Measurements from ENCODE around the gene TGFBR3. TPM values are rescaled to one million over a fixed set of nuclear protein-coding genes. Genes with fewer than 3 reads are reported as not detected.
A peak's percentile ranks its signal among the peaks of the same experiment; 100 is the strongest.

TGFBR3 gene
- total RNA-seq, 2 donors from 2014 or later: 60.8 to 62.4 TPM

DNA sequence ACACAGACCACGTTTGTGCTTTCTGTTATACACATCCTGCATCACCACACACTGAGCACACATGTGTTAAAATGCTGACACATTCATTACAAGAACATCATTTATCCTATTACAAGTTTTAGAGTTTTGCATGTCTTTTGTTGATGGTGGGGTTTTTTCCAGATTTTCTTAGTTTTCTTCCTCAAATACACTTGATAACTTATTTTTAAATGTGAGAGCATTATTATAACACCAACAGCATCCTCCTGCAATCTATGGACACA is 67.3 kb downstream of the TGFBR3 start:
- Histone ChIP-seq H3K4me3 (no peak overlapping the region), H3K36me3 (no peaks in the 10 kb centered on the region), H3K27me3 (replicated peaks; ENCODE audit: insufficient read depth) (no peaks in the 10 kb centered on the region), H3K4me1 (ENCODE audit: control insufficient read depth in 1 of 2, low read depth in 2 of 2) (peaks cover 15 to 42% of the 10 kb centered on the region in 2 donors), H3K9me3 (no peaks in the 10 kb centered on the region), H3K27ac (no peak overlapping the region)
- DNase-seq (ENCODE audit: low spot score) (no peak), ATAC-seq (ENCODE audit: insufficient number of reproducible peaks, low FRiP score, low read depth) (no peak)
- TF ChIP-seq, protein P1, sequence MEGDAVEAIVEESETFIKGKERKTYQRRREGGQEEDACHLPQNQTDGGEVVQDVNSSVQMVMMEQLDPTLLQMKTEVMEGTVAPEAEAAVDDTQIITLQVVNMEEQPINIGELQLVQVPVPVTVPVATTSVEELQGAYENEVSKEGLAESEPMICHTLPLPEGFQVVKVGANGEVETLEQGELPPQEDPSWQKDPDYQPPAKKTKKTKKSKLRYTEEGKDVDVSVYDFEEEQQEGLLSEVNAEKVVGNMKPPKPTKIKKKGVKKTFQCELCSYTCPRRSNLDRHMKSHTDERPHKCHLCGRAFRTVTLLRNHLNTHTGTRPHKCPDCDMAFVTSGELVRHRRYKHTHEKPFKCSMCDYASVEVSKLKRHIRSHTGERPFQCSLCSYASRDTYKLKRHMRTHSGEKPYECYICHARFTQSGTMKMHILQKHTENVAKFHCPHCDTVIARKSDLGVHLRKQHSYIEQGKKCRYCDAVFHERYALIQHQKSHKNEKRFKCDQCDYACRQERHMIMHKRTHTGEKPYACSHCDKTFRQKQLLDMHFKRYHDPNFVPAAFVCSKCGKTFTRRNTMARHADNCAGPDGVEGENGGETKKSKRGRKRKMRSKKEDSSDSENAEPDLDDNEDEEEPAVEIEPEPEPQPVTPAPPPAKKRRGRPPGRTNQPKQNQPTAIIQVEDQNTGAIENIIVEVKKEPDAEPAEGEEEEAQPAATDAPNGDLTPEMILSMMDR (IDR thresholded peaks at IDR 0.05): no peak

DNA sequence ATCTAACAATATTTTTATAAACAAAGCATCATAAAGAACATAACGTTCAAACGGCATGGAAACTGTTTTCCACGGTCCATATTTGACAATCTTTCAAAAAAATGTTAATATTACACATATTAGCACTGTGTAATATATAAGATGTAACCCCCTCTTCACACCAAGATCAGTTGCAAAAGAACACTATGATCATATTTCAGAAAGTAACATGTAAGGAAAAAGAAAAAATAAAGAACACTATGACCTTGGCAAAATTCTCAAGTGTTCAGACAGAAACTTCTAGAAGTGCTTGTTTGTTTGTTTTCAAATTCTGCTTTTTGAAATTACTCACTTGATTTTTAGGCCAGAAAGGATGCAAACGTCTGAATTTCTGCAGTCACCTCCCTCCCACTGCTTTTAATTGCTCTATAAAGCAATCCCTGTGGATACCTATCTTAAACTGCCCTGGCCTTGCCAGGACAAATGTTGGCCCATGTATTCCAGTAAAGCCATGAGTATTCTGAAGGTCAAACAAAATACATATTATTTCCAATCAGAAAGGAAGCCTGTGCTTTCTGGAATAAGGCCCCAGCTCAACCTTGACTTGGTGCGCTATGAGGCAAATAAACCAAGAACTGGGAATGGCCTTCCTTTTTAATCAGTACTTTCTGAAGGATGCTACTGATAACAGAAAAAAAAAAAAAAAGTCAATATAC is 68.6 kb downstream of the TGFBR3 start:
- no peaks in the 10 kb centered on the region for H3K27me3 ChIP-seq (replicated peaks; ENCODE audit: insufficient read depth)
- ATAC-seq (ENCODE audit: insufficient number of reproducible peaks, low FRiP score, low read depth): no peak
- peak overlapping the region in 1 of 2 donors; percentile 22 for H3K27ac ChIP-seq
- H3K36me3 ChIP-seq: no peaks in the 10 kb centered on the region
- DNase-seq (ENCODE audit: low spot score): no peak
- H3K4me3 ChIP-seq: no peak overlapping the region
- no peaks in the 10 kb centered on the region for H3K9me3 ChIP-seq
- H3K4me1 ChIP-seq (ENCODE audit: control insufficient read depth in 1 of 2, low read depth in 2 of 2): peaks cover 15 to 42% of the 10 kb centered on the region in 2 donors
- TF ChIP-seq, protein P1 (IDR thresholded peaks at IDR 0.05): no peak

DNA sequence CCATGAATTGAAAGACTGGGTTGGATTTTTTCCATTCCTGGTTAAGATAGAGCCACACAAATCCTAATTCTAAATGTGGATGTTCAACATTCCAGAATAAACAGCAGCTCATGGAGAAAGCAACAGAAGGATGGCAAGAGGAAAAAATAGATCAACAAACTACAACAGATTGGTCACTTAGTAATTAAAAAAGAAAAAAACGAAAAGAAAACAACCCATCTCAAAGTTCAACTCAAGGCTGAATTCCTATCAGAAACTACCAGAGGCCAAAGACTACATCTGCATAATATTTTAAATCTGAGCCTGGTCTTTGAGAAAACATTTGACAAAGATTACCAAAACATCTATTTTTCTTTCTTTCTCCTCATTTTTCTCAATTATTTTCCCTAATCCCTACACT is 69.9 kb downstream of the TGFBR3 start:
- H3K4me3 ChIP-seq: no peak overlapping the region
- no peak overlapping the region for H3K27ac ChIP-seq
- no peaks in the 10 kb centered on the region for H3K9me3 ChIP-seq
- TF ChIP-seq, protein P1 (IDR thresholded peaks at IDR 0.05): no peak
- DNase-seq (ENCODE audit: low spot score): no peak
- ATAC-seq (ENCODE audit: insufficient number of reproducible peaks, low FRiP score, low read depth): no peak
- H3K27me3 ChIP-seq (replicated peaks; ENCODE audit: insufficient read depth): no peaks in the 10 kb centered on the region
- H3K4me1 ChIP-seq (ENCODE audit: control insufficient read depth in 1 of 2, low read depth in 2 of 2): peaks cover 15 to 42% of the 10 kb centered on the region in 2 donors
- H3K36me3 ChIP-seq: no peaks in the 10 kb centered on the region

DNA sequence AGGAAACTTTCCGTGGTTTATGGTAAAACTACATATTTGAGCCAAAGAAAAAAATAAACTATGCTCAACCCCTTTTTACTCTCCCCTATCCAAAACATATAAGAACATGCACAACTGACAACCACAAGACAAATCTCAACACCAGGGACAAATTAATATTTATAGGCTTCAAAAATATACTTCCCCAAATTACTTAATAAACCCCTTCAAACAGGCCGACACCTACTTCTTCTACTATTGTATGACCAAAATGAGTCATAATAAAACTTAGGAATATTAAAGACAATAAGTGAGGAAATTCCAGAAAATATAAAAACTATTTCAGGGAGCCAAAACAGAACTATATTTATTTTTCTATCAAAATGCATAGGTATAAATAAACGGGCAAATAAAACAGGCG is 71.5 kb downstream of the TGFBR3 start:
- Histone ChIP-seq H3K27me3 (replicated peaks; ENCODE audit: insufficient read depth) (no peaks in the 10 kb centered on the region), H3K27ac (no peak overlapping the region), H3K36me3 (no peaks in the 10 kb centered on the region), H3K9me3 (no peaks in the 10 kb centered on the region), H3K4me1 (ENCODE audit: control insufficient read depth in 1 of 2, low read depth in 2 of 2) (peaks cover 15 to 39% of the 10 kb centered on the region in 2 donors), H3K4me3 (no peak overlapping the region)
- TF ChIP-seq, protein P1 (IDR thresholded peaks at IDR 0.05): no peak
- DNase-seq (ENCODE audit: low spot score) (no peak), ATAC-seq (ENCODE audit: insufficient number of reproducible peaks, low FRiP score, low read depth) (no peak)

DNA sequence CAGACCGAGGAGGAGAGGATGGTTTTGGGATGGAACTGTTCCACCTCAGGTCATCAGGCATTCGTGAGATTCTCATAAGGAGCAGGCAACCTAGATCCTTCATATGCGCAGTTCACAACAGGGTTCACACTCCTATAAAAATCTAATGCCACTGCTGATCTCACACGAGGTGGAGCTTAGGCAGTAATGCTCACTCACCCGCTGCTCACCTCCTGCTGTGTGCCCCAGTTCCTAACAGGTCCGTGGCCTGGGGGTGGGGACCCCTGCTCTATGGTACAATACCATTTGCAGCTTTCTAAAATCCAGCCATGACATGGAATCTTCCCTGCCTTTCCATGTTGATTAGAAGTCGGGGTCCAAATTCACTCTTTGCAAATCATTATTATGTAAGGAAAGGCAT is 72.1 kb downstream of the TGFBR3 start:
- H3K4me1 ChIP-seq (ENCODE audit: control insufficient read depth in 1 of 2, low read depth in 2 of 2): peaks cover 15 to 35% of the 10 kb centered on the region in 2 donors

More for the DNA sequence above, 72.1 kb downstream of the TGFBR3 start:
- ATAC-seq (ENCODE audit: insufficient number of reproducible peaks, low FRiP score, low read depth) (no peak), DNase-seq (ENCODE audit: low spot score) (no peak)
- TF ChIP-seq, protein P1 (IDR thresholded peaks at IDR 0.05): no peak
- Histone ChIP-seq H3K27me3 (replicated peaks; ENCODE audit: insufficient read depth) (no peaks in the 10 kb centered on the region), H3K27ac (no peak overlapping the region), H3K9me3 (no peaks in the 10 kb centered on the region), H3K4me3 (no peak overlapping the region), H3K36me3 (no peaks in the 10 kb centered on the region)
